H1 (cell line): ENCODE measurements around the gene SLC47A2. TPM values are rescaled to one million over a fixed set of nuclear protein-coding genes. Genes with fewer than 3 reads are reported as not detected.

Experiments used
- CTCF ChIA-PET: fragments of 300-600 bp; sonication (Branson Sonifier 250); formaldehyde crosslinking; loops from one replicate; lab custom pipeline; 2021; ENCODE audit not compliant: partially characterized antibody; lab: Charles Lee
- POLR2A ChIA-PET: fragments of 300-600 bp; sonication (Branson Sonifier 250); formaldehyde crosslinking; loops from one replicate; lab custom pipeline; 2021; ENCODE audit warnings: inconsistent platforms; ENCODE audit not compliant: partially characterized antibody; lab: Charles Lee
- DNase-seq, 2 experiments: peaks; one replicate each; pipeline versions ENCODE4 v3.0.0 to v3.0.0-alpha.2; 2010 to 2022; ENCODE audit warnings: low spot score in 2 of 2, low read depth in 1 of 2, mixed read lengths in 1 of 2
- FAIRE-seq: peaks from 2 replicates; lab custom pipeline; 2011; peaks lifted over from hg19 to GRCh38; lab: Jason Lieb, UNC
- H2AFZ ChIP-seq: 2 replicates; pipeline ENCODE4 v1.8.1; 2012; ENCODE audit warnings: low read length, inconsistent platforms
- H2AK5ac ChIP-seq: 2 replicates; pipeline ENCODE4 v1.6.1; 2013; ENCODE audit warnings: low read depth, low read length
- H2BK120ac ChIP-seq: replicated peaks from 2 replicates; pipeline ENCODE3; 2013; ENCODE audit warnings: low read depth, low read length, inconsistent platforms
- H2BK12ac ChIP-seq: 2 replicates; pipeline ENCODE4 v1.6.1; 2013; ENCODE audit warnings: low read depth, low read length
- H2BK15ac ChIP-seq: 2 replicates; pipeline ENCODE4 v1.6.1; 2013; ENCODE audit warnings: low read length
- H2BK20ac ChIP-seq: 2 replicates; pipeline ENCODE4 v1.6.1; 2013; ENCODE audit warnings: low read length
- H2BK5ac ChIP-seq: 2 replicates; pipeline ENCODE4 v1.6.1; 2013; ENCODE audit warnings: low read depth, low read length
- H3K14ac ChIP-seq: 2 replicates; pipeline ENCODE4 v1.6.1; 2013; ENCODE audit warnings: inconsistent platforms; ENCODE audit not compliant: insufficient read length
- H3K18ac ChIP-seq: 2 replicates; pipeline ENCODE4 v1.6.1; 2013; ENCODE audit warnings: low read length; ENCODE audit errors: extremely low read depth
- H3K23ac ChIP-seq: 2 replicates; pipeline ENCODE4 v1.6.1; 2013; ENCODE audit warnings: inconsistent platforms; ENCODE audit not compliant: insufficient read length
- H3K23me2 ChIP-seq: 2 replicates; pipeline ENCODE4 v1.6.1; 2013; ENCODE audit warnings: low read depth, low read length
- H3K27ac ChIP-seq: 2 replicates; pipeline ENCODE4 v1.6.1; 2011; ENCODE audit warnings: low read depth, low read length, inconsistent platforms
- H3K27me3 ChIP-seq, 4 experiments: replicated peaks in 1 of 4; 1 replicate in 1 of 4; 2 replicates in 3 of 4; pipeline versions ENCODE4 v1.6.1 to v1.8.1; 2011 to 2013; ENCODE audit warnings: low read length in 3 of 4, mild to moderate bottlenecking in 3 of 4, inconsistent platforms in 2 of 4, mixed read lengths in 2 of 4, moderate library complexity in 1 of 4; ENCODE audit not compliant: control insufficient read depth in 3 of 4, insufficient read depth in 3 of 4; ENCODE audit errors: extremely low read depth in 1 of 4
- H3K36me3 ChIP-seq, 4 experiments: 2 replicates each; pipeline versions ENCODE4 v1.6.1 to v1.8.1; 2011 to 2013; ENCODE audit warnings: mild to moderate bottlenecking in 4 of 4, low read length in 3 of 4, moderate library complexity in 2 of 4, control low read depth in 1 of 4, inconsistent platforms in 1 of 4; ENCODE audit not compliant: insufficient read depth in 4 of 4, control insufficient read depth in 2 of 4
- H3K4ac ChIP-seq: replicated peaks from 2 replicates; pipeline ENCODE3; 2013; ENCODE audit warnings: low read length, low read depth, mixed read lengths, inconsistent platforms; ENCODE audit not compliant: insufficient read length
- H3K4me1 ChIP-seq, 4 experiments: replicated peaks in 1 of 4; 1 replicate in 1 of 4; 2 replicates in 3 of 4; pipeline versions ENCODE4 v1.6.1 to v1.8.1; 2011 to 2013; ENCODE audit warnings: low read length in 3 of 4, inconsistent platforms in 2 of 4, mixed read lengths in 1 of 4; ENCODE audit not compliant: insufficient read depth in 4 of 4, control insufficient read depth in 3 of 4
- H3K4me2 ChIP-seq, 2 experiments: 2 replicates each; pipeline versions ENCODE4 v1.6.1 to v1.8.1; 2011 to 2013; ENCODE audit warnings: low read depth in 2 of 2, low read length in 2 of 2, control low read depth in 1 of 2, inconsistent platforms in 1 of 2, mild to moderate bottlenecking in 1 of 2; ENCODE audit not compliant: insufficient read depth in 1 of 2
- H3K4me3 ChIP-seq, 4 experiments: fragments of 200-600, 300-600 bp in 1 of 4; sonication (generic), shearing (Covaris generic), sonication (Bioruptor Twin) in 1 of 4; 2 replicates each; pipeline versions ENCODE4 v1.5.1 to v1.8.1; 2011 to 2016; ENCODE audit warnings: low read length in 4 of 4, low read depth in 3 of 4, control low read depth in 2 of 4, inconsistent platforms in 2 of 4, mild to moderate bottlenecking in 2 of 4, mixed read lengths in 1 of 4, moderate library complexity in 1 of 4; ENCODE audit not compliant: insufficient read depth in 2 of 4; ENCODE audit errors: extremely low read depth in 1 of 4
- H3K56ac ChIP-seq: replicated peaks from 2 replicates; pipeline ENCODE3; 2013; ENCODE audit warnings: low read depth, mild to moderate bottlenecking, mixed read lengths, low read length, inconsistent platforms; ENCODE audit not compliant: insufficient read length
- H3K79me1 ChIP-seq: 2 replicates; pipeline ENCODE4 v1.6.1; 2013; ENCODE audit warnings: low read depth, low read length, control low read depth
- H3K79me2 ChIP-seq, 2 experiments: 2 replicates each; pipeline versions ENCODE4 v1.6.1 to v1.8.1; 2012 to 2013; ENCODE audit warnings: low read length in 2 of 2, mild to moderate bottlenecking in 2 of 2, inconsistent platforms in 1 of 2; ENCODE audit not compliant: insufficient read depth in 2 of 2, control insufficient read depth in 1 of 2
- H3K9ac ChIP-seq, 4 experiments: replicated peaks in 1 of 4; 1 replicate in 1 of 4; 2 replicates in 3 of 4; pipeline versions ENCODE4 v1.6.1 to v1.8.1; 2011 to 2013; ENCODE audit warnings: low read depth in 3 of 4, low read length in 3 of 4, control low read depth in 2 of 4, mild to moderate bottlenecking in 2 of 4, moderate library complexity in 2 of 4, inconsistent platforms in 1 of 4; ENCODE audit errors: extremely low read depth in 1 of 4
- H3K9me3 ChIP-seq, 2 experiments: 2 replicates each; pipeline versions ENCODE4 v1.6.1 to v1.8.1; 2012 to 2013; ENCODE audit warnings: mild to moderate bottlenecking in 2 of 2, moderate library complexity in 2 of 2, control low read depth in 1 of 2, inconsistent platforms in 1 of 2, low read depth in 1 of 2, low read length in 1 of 2, mixed read lengths in 1 of 2; ENCODE audit not compliant: insufficient read depth in 2 of 2
- H4K20me1 ChIP-seq, 2 experiments: replicated peaks in 1 of 2; 2 replicates each; pipeline versions ENCODE3 to v1.8.1; 2011 to 2013; ENCODE audit warnings: inconsistent platforms in 2 of 2, low read length in 2 of 2, mild to moderate bottlenecking in 1 of 2; ENCODE audit not compliant: insufficient read depth in 2 of 2, control insufficient read depth in 1 of 2
- H4K5ac ChIP-seq: 2 replicates; pipeline ENCODE4 v1.6.1; 2013; ENCODE audit warnings: low read length, low read depth, mixed read lengths, inconsistent platforms; ENCODE audit not compliant: insufficient read length
- H4K8ac ChIP-seq: 2 replicates; pipeline ENCODE4 v1.8.0; 2013; ENCODE audit warnings: mild to moderate bottlenecking, moderate library complexity, low read length, inconsistent platforms; ENCODE audit not compliant: insufficient read depth; ENCODE audit errors: extremely low read depth
- H4K91ac ChIP-seq: replicated peaks from 2 replicates; pipeline ENCODE3; 2013; ENCODE audit warnings: low read length, mixed read lengths, inconsistent platforms; ENCODE audit not compliant: insufficient read length
- ASH2L ChIP-seq: fragments of 200-600, 300-600 bp; sonication (generic); IDR thresholded peaks from one replicate; pipeline ENCODE4 v1.7.1; 2017; ENCODE audit warnings: low read length
- CBX8 ChIP-seq: fragments of 300-800, 300-1000 bp; sonication (generic); IDR thresholded peaks from 2 replicates; pipeline ENCODE4 v1.7.1; 2016; ENCODE audit warnings: low read depth, low read length, borderline replicate concordance
- CREB1 ChIP-seq: IDR thresholded peaks from 2 replicates; pipeline ENCODE4 v1.6.1; 2012; ENCODE audit warnings: inconsistent platforms
- KDM4A ChIP-seq: IDR thresholded peaks from one replicate; pipeline ENCODE4 v1.7.1; 2012; ENCODE audit warnings: low read depth, mild to moderate bottlenecking, moderate library complexity, low read length, inconsistent platforms; ENCODE audit not compliant: severe bottlenecking
- POU5F1 ChIP-seq: IDR thresholded peaks from 2 replicates; pipeline ENCODE4 v1.6.1; 2011; ENCODE audit warnings: low read depth, mild to moderate bottlenecking, low read length, moderate library complexity
- RAD21 ChIP-seq, 2 experiments: IDR thresholded peaks in 1 of 2; conservative IDR thresholded peaks in 1 of 2; 2 replicates each; pipeline ENCODE4 v1.6.1; 2011; ENCODE audit warnings: low read depth in 2 of 2, low read length in 2 of 2, improper control_type of control experiment in 1 of 2, inconsistent platforms in 1 of 2, mild to moderate bottlenecking in 1 of 2, moderate library complexity in 1 of 2
- RFX5 ChIP-seq: IDR thresholded peaks from 2 replicates; pipeline ENCODE4 v1.6.1; 2011; ENCODE audit warnings: low read depth, low read length, improper control_type of control experiment, borderline replicate concordance
- SIN3A ChIP-seq, 2 experiments: IDR thresholded peaks in 1 of 2; conservative IDR thresholded peaks in 1 of 2; 2 replicates each; pipeline ENCODE4 v1.6.1; 2011 to 2012; ENCODE audit warnings: low read length in 2 of 2, improper control_type of control experiment in 1 of 2, low read depth in 1 of 2, mild to moderate bottlenecking in 1 of 2
- TAF1 ChIP-seq: IDR thresholded peaks from 2 replicates; pipeline ENCODE4 v1.6.1; 2011; ENCODE audit warnings: mild to moderate bottlenecking, low read depth, low read length
- TBP ChIP-seq: IDR thresholded peaks from 2 replicates; pipeline ENCODE4 v1.6.1; 2011; ENCODE audit warnings: low read depth, low read length, improper control_type of control experiment
- TEAD4 ChIP-seq: IDR thresholded peaks from 2 replicates; pipeline ENCODE4 v1.6.1; 2012; ENCODE audit warnings: low read depth, low read length, inconsistent platforms, mixed read lengths
- WGBS, 2 experiments: shearing (Covaris generic) in 1 of 2; methylation state at CpG; one replicate each; pipeline versions ENCODE4 v1.1.6 to v1.1.7; 2013 to 2015; ENCODE audit warnings: low lambda C conversion rate in 2 of 2, mixed read lengths in 2 of 2, inconsistent platforms in 1 of 2, low coverage in 1 of 2, missing lambda C conversion rate in 1 of 2; ENCODE audit not compliant: insufficient replicate concordance in 2 of 2, insufficient coverage in 1 of 2, insufficient read length in 1 of 2; ENCODE audit errors: extremely low coverage in 1 of 2, missing lambda C conversion rate in 1 of 2; 5-methylcytosine and 5-hydroxymethylcytosine counted together
- polyA plus RNA-seq, 7 experiments: library from polyadenylated mRNA; depleted of rRNA in 3 of 7; stranded (reverse) in 5 of 7; unstranded in 2 of 7; fragments of >200 nt in 5 of 7; fragments of 200-250 nt in 2 of 7; gene quantifications; 1 replicate in 5 of 7; 2 replicates in 1 of 7; 4 replicates in 1 of 7; pipeline versions ENCODE4 v1.2.1 to v1.2.3, GENCODE V29; 2011 to 2013; ENCODE audit warnings: missing spikeins in 2 of 7, mixed read lengths in 2 of 7
- total RNA-seq: library from RNA; stranded (reverse); fragmentation: NEBNext Ultra II Directional; extraction: Animal tissue kit (Norgen Biotek cat#: 25700); gene quantifications from 2 replicates; pipeline ENCODE4 v1.2.1, GENCODE V29; 2021
- TF ChIP-seq, protein P1 (sequence below): IDR thresholded peaks from 2 replicates; pipeline ENCODE4 v1.6.1; 2012; ENCODE audit warnings: inconsistent platforms

Gene SLC47A2
- total and polyA plus RNA-seq, 2 of the 8 experiments (the other 6 are each of a cell fraction or from before 2014, with no cell fraction given): not detected

DNA sequence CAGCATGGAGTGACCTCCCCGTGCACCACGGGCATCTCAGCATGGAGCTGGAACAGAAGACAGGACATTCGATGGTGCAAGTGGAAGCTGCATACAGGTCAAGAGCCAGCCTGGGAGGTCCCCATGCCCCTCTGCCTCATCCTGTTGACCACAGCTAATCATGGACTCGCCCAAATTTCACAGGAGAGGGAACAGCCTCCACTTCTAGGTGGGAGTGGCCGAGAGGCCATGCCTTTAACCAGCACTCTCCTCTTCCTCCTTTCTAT lies 3.8 kb upstream of the SLC47A2 start:
- no peak overlapping the region for H3K23ac ChIP-seq
- H3K36me3 ChIP-seq: no peaks in the 10 kb centered on the region
- no peak overlapping the region for H3K56ac ChIP-seq
- H3K23me2 ChIP-seq: no peaks in the 10 kb centered on the region
- H3K79me1 ChIP-seq: no peaks in the 10 kb centered on the region
- no peak overlapping the region for H3K4me2 ChIP-seq
- no peak overlapping the region for H2BK120ac ChIP-seq
- H4K5ac ChIP-seq: no peak overlapping the region
- H3K9me3 ChIP-seq: no peaks in the 10 kb centered on the region
- no peak overlapping the region for H4K91ac ChIP-seq
- no peak overlapping the region for H2BK15ac ChIP-seq
- WGBS, 2 experiments: 92% methylated on average over 5 of the region's 5 CpGs; no CpG with 5 or more reads in 1 of the 2 experiments
- no peak overlapping the region for H3K27ac ChIP-seq
- TF ChIP-seq ASH2L: no peak
- TF ChIP-seq CREB1: no peak
- TF ChIP-seq TEAD4: no peak
- TF ChIP-seq KDM4A: no peak
- TF ChIP-seq CBX8: no peak
- no peak for TF ChIP-seq RFX5
- no peak for TF ChIP-seq POU5F1
- no peak for TF ChIP-seq RAD21 (IDR thresholded peaks at IDR 0.05 in 1 of 2, conservative IDR thresholded peaks at IDR 0.05 in 1 of 2; ENCODE audit: low read depth in 2 of 2, low read length in 2 of 2)
- TF ChIP-seq, protein P1, sequence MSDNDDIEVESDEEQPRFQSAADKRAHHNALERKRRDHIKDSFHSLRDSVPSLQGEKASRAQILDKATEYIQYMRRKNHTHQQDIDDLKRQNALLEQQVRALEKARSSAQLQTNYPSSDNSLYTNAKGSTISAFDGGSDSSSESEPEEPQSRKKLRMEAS: no peak
- no peak for TF ChIP-seq TAF1
- no peak for TF ChIP-seq TBP
- TF ChIP-seq SIN3A (conservative IDR thresholded peaks at IDR 0.05 in 1 of 2, IDR thresholded peaks at IDR 0.05 in 1 of 2; ENCODE audit: low read depth in 1 of 2, low read length in 2 of 2): no peak
- H3K4me1 ChIP-seq: no peaks in the 10 kb centered on the region; a peak in 1 of 7 replicates
- H2BK5ac ChIP-seq: no peak overlapping the region
- no peaks in the 10 kb centered on the region for H3K79me2 ChIP-seq
- no peak overlapping the region for H2AK5ac ChIP-seq
- CTCF ChIA-PET: interaction anchor here (0.7 to 8.7 kb wide), 9 partner anchors 10 to 74 kb away, joined by 3 to 56 read pairs (median 5); partner anchors contain the start of gene ALDH3A2
- no peaks in the 10 kb centered on the region for H3K27me3 ChIP-seq
- H4K20me1 ChIP-seq: no peaks in the 10 kb centered on the region
- FAIRE-seq (no peak), DNase-seq (no peak)
- no peak overlapping the region for H3K4me3 ChIP-seq
- H3K9ac ChIP-seq: no peak overlapping the region
- H2BK20ac ChIP-seq: no peak overlapping the region
- POLR2A ChIA-PET: interaction anchor here (3.9 kb wide), 1 partner anchor 71 kb away, joined by 16 read pairs; the partner anchor contains the start of gene ALDH3A2
- H3K14ac ChIP-seq: no peak overlapping the region
- H2BK12ac ChIP-seq: peak overlapping the region; percentile 39; the same call in 1 of the 2 replicates
- H4K8ac ChIP-seq: no peak overlapping the region
- H2AFZ ChIP-seq: no peak overlapping the region
- H3K4ac ChIP-seq: no peak overlapping the region
- H3K18ac ChIP-seq: no peak overlapping the region
